Activated naive CD4-positive, alpha-beta T cell (primary cell): ENCODE data around the gene NFIA.
"Not testable (repeated sequence)": the region's sequence is repeated elsewhere in the genome, so short reads cannot be mapped to it uniquely, and the experiment has no call there.

Experiments
- DNase-seq, 4 experiments: peaks; one replicate each; lab custom pipeline; 2025; lab: John Stamatoyannopoulos, UW

Gene NFIA

GRCh38 chr1:61273167-61273705 is 190.9 kb downstream of the NFIA start:
- no peak for DNase-seq

- DNase-seq, result no peak
Measured at GRCh38 chr1:61273861-61274260, 191.5 kb downstream of the NFIA start.

- DNase-seq, result no peak
Measured at GRCh38 chr1:61274939-61275338, 192.6 kb downstream of the NFIA start.

- no peak for DNase-seq
Measured at GRCh38 chr1:61276246-61276645, 193.9 kb downstream of the NFIA start.

GRCh38 chr1:61277121-61277690 is 194.8 kb downstream of the NFIA start:
- no peak for DNase-seq

GRCh38 chr1:61278503-61278902 is 196.1 kb downstream of the NFIA start:
- DNase-seq, result not testable (repeated sequence)

GRCh38 chr1:61278966-61279365 is 196.6 kb downstream of the NFIA start:
- no peak for DNase-seq

- no peak for DNase-seq
Measured at GRCh38 chr1:61279570-61279969, 197.2 kb downstream of the NFIA start.

GRCh38 chr1:61280452-61280851 is 198.1 kb downstream of the NFIA start:
- DNase-seq, result no peak

GRCh38 chr1:61282387-61282786 is 200.0 kb downstream of the NFIA start:
- DNase-seq, result no peak

- no peak for DNase-seq
Measured at GRCh38 chr1:61284248-61284854, 202.0 kb downstream of the NFIA start.

GRCh38 chr1:61284936-61285335 is 202.6 kb downstream of the NFIA start:
- no peak for DNase-seq

GRCh38 chr1:61285371-61285885 is 203.1 kb downstream of the NFIA start:
- no peak for DNase-seq

GRCh38 chr1:61287014-61287413 is 204.7 kb downstream of the NFIA start:
- no peak for DNase-seq

GRCh38 chr1:61287734-61288133 is 205.4 kb downstream of the NFIA start:
- DNase-seq, result no peak

GRCh38 chr1:61289232-61290098 is 207.1 kb downstream of the NFIA start:
- no peak for DNase-seq

GRCh38 chr1:61290525-61290924 is 208.2 kb downstream of the NFIA start:
- DNase-seq, result no peak

- DNase-seq, result no peak
Measured at GRCh38 chr1:61293197-61293596, 210.8 kb downstream of the NFIA start.

- no peak for DNase-seq
Measured at GRCh38 chr1:61293986-61294504, 211.7 kb downstream of the NFIA start.

- DNase-seq, result no peak
Measured at GRCh38 chr1:61294930-61295329, 212.6 kb downstream of the NFIA start.

- DNase-seq, result no peak
Measured at GRCh38 chr1:61295818-61296537, 213.6 kb downstream of the NFIA start.

GRCh38 chr1:61297887-61298286 is 215.5 kb downstream of the NFIA start:
- no peak for DNase-seq
